Measurements from ENCODE around the gene GPR119. TPM values are rescaled to one million over a fixed set of nuclear protein-coding genes. Genes with fewer than 3 reads are reported as not detected.
"Not testable (repeated sequence)": the region's sequence is repeated elsewhere in the genome, so short reads cannot be mapped to it uniquely, and the experiment has no call there.

GPR119 gene
- total RNA-seq, 1 experiment from 2014 or later: not detected

DNA sequence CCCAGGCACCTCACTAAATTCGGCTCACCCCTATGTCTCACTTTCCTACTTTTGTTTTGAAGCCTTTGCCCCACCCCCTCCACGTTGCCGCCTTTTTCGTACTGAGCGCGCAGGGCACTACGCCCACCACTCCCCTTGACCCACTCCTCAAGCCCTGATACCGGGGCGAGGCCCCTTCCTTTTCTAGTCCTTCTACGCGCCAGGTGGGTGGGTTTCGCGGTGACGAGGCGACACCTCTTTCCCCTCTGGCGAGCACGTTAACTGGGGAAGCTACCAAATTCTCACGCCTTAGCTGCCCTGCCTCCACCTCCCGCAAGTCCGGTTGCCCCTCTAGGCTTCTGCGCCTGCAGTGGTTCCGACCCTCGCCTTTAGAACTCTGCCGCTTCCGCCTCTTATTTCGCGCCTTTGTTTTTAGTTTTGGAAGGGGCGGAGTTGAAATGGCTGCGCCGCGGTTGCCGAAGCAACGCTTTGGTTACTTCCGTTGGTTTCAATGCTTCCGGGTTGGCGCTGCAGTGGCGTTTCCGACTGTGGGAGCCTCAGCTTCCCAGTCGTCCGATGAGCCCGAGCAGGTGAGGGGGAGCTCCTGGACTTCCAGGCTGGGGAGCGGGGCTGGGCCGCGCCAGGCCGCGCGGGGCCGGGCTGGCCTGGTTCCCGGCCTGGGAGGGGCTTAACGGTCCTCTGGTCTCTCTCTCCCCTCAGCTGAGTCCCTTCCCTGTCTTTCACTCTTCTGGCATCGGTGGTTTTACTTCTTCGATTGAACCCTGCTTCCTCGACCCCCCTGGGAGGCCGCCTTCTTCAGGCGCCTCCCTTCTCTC is 45.9 kb downstream of the GPR119 start, which contains the start of gene SLC25A14:
Gene SLC25A14 (plus strand): TSS at position 512 of the 815 bp plus-strand sequence. CDS start 360 bp downstream, outside the sequence.
- peak; percentile 83 for DNase-seq (ENCODE audit: low read depth)

DNA sequence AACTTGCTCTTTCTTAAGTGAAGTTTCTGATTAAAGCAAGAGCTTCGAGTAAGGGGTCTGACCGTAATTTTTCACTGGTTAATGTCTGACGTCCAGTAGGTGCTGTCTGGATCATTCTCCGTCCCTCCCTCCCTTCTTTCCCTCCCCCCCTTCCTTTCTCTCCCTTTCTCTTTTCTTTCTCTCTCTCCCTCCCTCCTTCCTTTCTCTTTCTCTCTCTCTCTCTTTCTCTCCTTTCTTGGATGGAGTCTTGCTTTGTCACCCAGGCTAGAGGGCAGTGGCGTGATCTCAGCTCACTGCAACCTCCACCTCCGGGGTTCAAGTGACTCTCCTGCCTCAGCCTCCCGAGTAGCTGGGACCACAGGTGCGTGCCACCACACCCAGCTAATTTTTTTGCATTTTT is 46.6 kb downstream of the GPR119 start:
- DNase-seq (ENCODE audit: low read depth): not testable (repeated sequence)

DNA sequence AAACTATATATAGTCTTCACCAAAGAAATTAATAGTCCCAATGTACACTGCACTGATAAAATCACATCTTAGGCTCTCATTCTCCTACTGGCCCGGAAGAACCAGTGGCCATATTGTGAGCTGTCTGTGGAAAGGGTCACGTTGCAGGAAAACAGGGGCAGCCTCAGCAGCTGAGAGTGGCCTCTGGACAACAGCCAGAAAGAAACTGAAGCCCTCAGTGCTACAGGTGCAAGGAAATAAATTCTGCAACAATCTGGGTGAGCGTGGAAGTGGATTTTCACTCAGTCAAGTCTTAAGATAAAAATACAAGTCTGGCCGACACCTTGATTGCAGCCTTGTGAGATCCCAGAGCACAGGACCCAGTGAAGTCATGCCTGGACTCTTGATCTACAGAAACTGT is 48.9 kb downstream of the GPR119 start:
- DNase-seq (ENCODE audit: low read depth): no peak

Other genes with a start within 250 kb of the GPR119 start
- 22.4 and 38.0 TPM in 2 replicates for gene AIFM1, start 219.8 kb downstream of the GPR119 start, total RNA-seq (2014; rRNA removed; shearing (Covaris generic))
- gene RAB33A, start 213.7 kb downstream of the GPR119 start, total RNA-seq (2014; rRNA removed; shearing (Covaris generic)): 0.11 TPM in 1 of 2 replicates, not detected in the other
- 3.8 and 5.3 TPM in 2 replicates for gene ZNF280C, start 116.8 kb downstream of the GPR119 start, total RNA-seq (2014; rRNA removed; shearing (Covaris generic))
- 14.1 and 24.4 TPM in 2 replicates for gene SLC25A14, start 45.8 kb downstream of the GPR119 start, total RNA-seq (2014; rRNA removed; shearing (Covaris generic))
- 24.3 and 28.0 TPM in 2 replicates for gene RBMX2, start 16.3 kb upstream of the GPR119 start, total RNA-seq (2014; rRNA removed; shearing (Covaris generic))